Lower leg skin (tissue), 3 donors: Measurements from ENCODE around the gene FOXA2.

ENCODE experiments used
- POLR2A ChIP-seq, 2 donors: fragments of 450-650 bp; IDR thresholded peaks; one replicate each; pipeline ENCODE4 v1.6.1; 2016 to 2017; ENCODE audit warnings: antibody characterized with exemption in 2 of 2, mild to moderate bottlenecking in 1 of 2, moderate library complexity in 1 of 2
- TF ChIP-seq, protein P1 (sequence below), 3 donors: fragments of 450-650 bp; IDR thresholded peaks; one replicate each; pipeline ENCODE4 v1.5.1; 2016; ENCODE audit warnings: antibody characterized with exemption in 3 of 3, mild to moderate bottlenecking in 3 of 3, moderate library complexity in 2 of 3

DNA sequence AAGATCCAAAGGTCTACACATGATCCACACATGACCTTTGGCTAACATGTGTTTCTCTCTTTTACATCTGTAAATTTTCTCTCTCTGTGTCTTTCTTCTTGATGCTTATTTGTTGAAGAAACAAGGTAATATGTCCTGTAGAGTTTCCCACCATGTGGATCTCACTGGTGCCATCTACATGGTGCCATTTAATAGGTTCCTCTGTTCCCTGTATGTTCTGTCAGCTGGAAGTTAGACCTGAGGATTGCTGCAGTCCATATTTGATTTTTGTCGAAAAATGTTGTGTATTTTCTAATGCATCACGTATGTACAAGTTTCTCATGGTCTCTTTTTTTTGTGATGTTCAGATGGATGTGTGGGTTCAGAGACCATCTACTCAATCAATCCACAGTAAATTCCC is 30.0 kb downstream of the FOXA2 start:
- TF ChIP-seq, protein P1, sequence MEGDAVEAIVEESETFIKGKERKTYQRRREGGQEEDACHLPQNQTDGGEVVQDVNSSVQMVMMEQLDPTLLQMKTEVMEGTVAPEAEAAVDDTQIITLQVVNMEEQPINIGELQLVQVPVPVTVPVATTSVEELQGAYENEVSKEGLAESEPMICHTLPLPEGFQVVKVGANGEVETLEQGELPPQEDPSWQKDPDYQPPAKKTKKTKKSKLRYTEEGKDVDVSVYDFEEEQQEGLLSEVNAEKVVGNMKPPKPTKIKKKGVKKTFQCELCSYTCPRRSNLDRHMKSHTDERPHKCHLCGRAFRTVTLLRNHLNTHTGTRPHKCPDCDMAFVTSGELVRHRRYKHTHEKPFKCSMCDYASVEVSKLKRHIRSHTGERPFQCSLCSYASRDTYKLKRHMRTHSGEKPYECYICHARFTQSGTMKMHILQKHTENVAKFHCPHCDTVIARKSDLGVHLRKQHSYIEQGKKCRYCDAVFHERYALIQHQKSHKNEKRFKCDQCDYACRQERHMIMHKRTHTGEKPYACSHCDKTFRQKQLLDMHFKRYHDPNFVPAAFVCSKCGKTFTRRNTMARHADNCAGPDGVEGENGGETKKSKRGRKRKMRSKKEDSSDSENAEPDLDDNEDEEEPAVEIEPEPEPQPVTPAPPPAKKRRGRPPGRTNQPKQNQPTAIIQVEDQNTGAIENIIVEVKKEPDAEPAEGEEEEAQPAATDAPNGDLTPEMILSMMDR (IDR thresholded peaks at IDR 0.05), result no peak
- no peak for TF ChIP-seq POLR2A (IDR thresholded peaks at IDR 0.05)
